Endothelial cell of umbilical vein (primary cell): ENCODE results near the gene PCNT. TPM values are rescaled to one million over a fixed set of nuclear protein-coding genes. Genes with fewer than 3 reads are reported as not detected.

Source experiments
- BruUV-seq: library from RNA; stranded (reverse); fragments of 400-500 nt; replicated peaks from 2 replicates; lab custom pipeline; 2021; lab: Mats Ljungman, UMichigan
- CTCF ChIA-PET: fragments of 300-600, 350-600 bp; sonication (Branson Sonifier 250); formaldehyde crosslinking; loops from one replicate; lab custom pipeline; 2021; ENCODE audit warnings: antibody characterized with exemption, inconsistent platforms; lab: Charles Lee
- POLR2A ChIA-PET: fragments of 300-600, 350-600 bp; sonication (Branson Sonifier 250); formaldehyde crosslinking; loops from one replicate; lab custom pipeline; 2021; ENCODE audit warnings: antibody characterized with exemption, inconsistent platforms; lab: Charles Lee
- DNase-seq: peaks from one replicate; pipeline ENCODE4 v3.0.0-alpha.2; 2011; ENCODE audit warnings: low read depth, low spot score
- FAIRE-seq: peaks from 2 replicates; lab custom pipeline; 2011; peaks lifted over from hg19 to GRCh38; lab: Jason Lieb, UNC
- H2AFZ ChIP-seq: 2 replicates; pipeline ENCODE4 v1.6.0; 2012; ENCODE audit warnings: low read depth, low read length, control low read depth, inconsistent platforms
- H3K27ac ChIP-seq: 2 replicates; pipeline ENCODE4 v1.5.1; 2011; ENCODE audit warnings: low read depth, mild to moderate bottlenecking, control low read depth, low read length, moderate library complexity; ENCODE audit not compliant: insufficient read depth
- H3K27me3 ChIP-seq, 2 experiments: 2 replicates each; pipeline versions ENCODE4 v1.6.0 to v1.6.1; 2011; ENCODE audit warnings: low read length in 2 of 2, mixed read lengths in 1 of 2; ENCODE audit not compliant: control insufficient read depth in 2 of 2, insufficient read depth in 2 of 2
- H3K36me3 ChIP-seq, 2 experiments: 2 replicates in 1 of 2; 3 replicates in 1 of 2; pipeline ENCODE4 v1.5.1; 2011; ENCODE audit warnings: low read length in 2 of 2, mild to moderate bottlenecking in 1 of 2, moderate library complexity in 1 of 2; ENCODE audit not compliant: control insufficient read depth in 2 of 2, insufficient read depth in 2 of 2; ENCODE audit errors: extremely low read depth in 1 of 2
- H3K4me1 ChIP-seq: 3 replicates; pipeline ENCODE4 v1.5.1; 2011; ENCODE audit warnings: mild to moderate bottlenecking, low read length; ENCODE audit not compliant: control insufficient read depth, insufficient read depth; ENCODE audit errors: extremely low read depth
- H3K4me2 ChIP-seq: 2 replicates; pipeline ENCODE4 v1.6.1; 2011; ENCODE audit warnings: low read length, control low read depth, mixed read lengths; ENCODE audit not compliant: insufficient read depth
- H3K4me3 ChIP-seq, 3 experiments: fragments of 200-600 bp in 1 of 3; sonication (generic), shearing (Covaris generic) in 1 of 3; replicated peaks in 1 of 3; 2 replicates each; pipeline ENCODE4 v1.5.1; 2011 to 2016; ENCODE audit warnings: control low read depth in 3 of 3, low read length in 3 of 3, mild to moderate bottlenecking in 2 of 3, inconsistent platforms in 1 of 3, low read depth in 1 of 3, moderate library complexity in 1 of 3; ENCODE audit not compliant: insufficient read depth in 1 of 3
- H3K79me2 ChIP-seq: 2 replicates; pipeline ENCODE4 v1.6.0; 2012; ENCODE audit warnings: low read length, inconsistent platforms; ENCODE audit not compliant: control insufficient read depth, insufficient read depth
- H3K9ac ChIP-seq: replicated peaks from 2 replicates; pipeline ENCODE3; 2011; ENCODE audit warnings: low read length, control low read depth; ENCODE audit not compliant: insufficient read depth; ENCODE audit errors: extremely low read depth
- H3K9me1 ChIP-seq: replicated peaks from 3 replicates; pipeline ENCODE4 v1.6.0; 2011; ENCODE audit warnings: mild to moderate bottlenecking, low read length; ENCODE audit not compliant: control insufficient read depth, insufficient read depth; ENCODE audit errors: extremely low read depth
- H3K9me3 ChIP-seq: replicated peaks from 2 replicates; pipeline ENCODE4 v1.5.1; 2012; ENCODE audit warnings: low read length, inconsistent platforms; ENCODE audit not compliant: control insufficient read depth, insufficient read depth
- H4K20me1 ChIP-seq: replicated peaks from 2 replicates; pipeline ENCODE3; 2011; ENCODE audit warnings: mild to moderate bottlenecking, low read length; ENCODE audit not compliant: control insufficient read depth, insufficient read depth; ENCODE audit errors: extremely low read depth
- EZH2 ChIP-seq: IDR thresholded peaks from 2 replicates; pipeline ENCODE4 v1.6.1; 2012; ENCODE audit warnings: borderline replicate concordance, low read depth, mild to moderate bottlenecking, moderate library complexity, low read length, inconsistent platforms; ENCODE audit not compliant: severe bottlenecking
- FOS ChIP-seq: IDR thresholded peaks from 2 replicates; pipeline ENCODE4 v1.6.1; 2011; ENCODE audit warnings: mild to moderate bottlenecking, low read length, moderate library complexity, borderline replicate concordance; ENCODE audit not compliant: insufficient read depth
- GATA2 ChIP-seq: IDR thresholded peaks from 2 replicates; pipeline ENCODE4 v1.7.0; 2011; ENCODE audit warnings: low read depth, mild to moderate bottlenecking, moderate library complexity, mixed read lengths, low read length; ENCODE audit not compliant: insufficient read length, insufficient read depth
- JUN ChIP-seq: IDR thresholded peaks from 2 replicates; pipeline ENCODE4 v1.6.1; 2011; ENCODE audit warnings: borderline replicate concordance, low read depth; ENCODE audit not compliant: insufficient read length, insufficient read depth
- MAX ChIP-seq: IDR thresholded peaks from 2 replicates; pipeline ENCODE4 v1.6.1; 2011; ENCODE audit not compliant: insufficient read depth, insufficient read length
- MYC ChIP-seq: IDR thresholded peaks from one replicate; pipeline ENCODE4 v1.6.1; 2011; ENCODE audit warnings: mild to moderate bottlenecking, low read depth, low read length
- POLR2A ChIP-seq: IDR thresholded peaks from 2 replicates; pipeline ENCODE4 v1.6.1; 2012; ENCODE audit warnings: low read depth, mild to moderate bottlenecking, control low read depth, low read length
- POLR2AphosphoS5 ChIP-seq: IDR thresholded peaks from 2 replicates; pipeline ENCODE4 v1.6.1; 2012; ENCODE audit warnings: low read depth, mild to moderate bottlenecking, control low read depth, low read length, moderate library complexity; ENCODE audit not compliant: insufficient read depth
- dilution Hi-C: fragments of 300-500 bp; cut with MboI; formaldehyde crosslinking; loops from one replicate; pipeline ENCODE4 v1.15.0; 2019; ENCODE audit warnings: low sequenced_read_pairs; ENCODE audit not compliant: extremely low pct_ligation_motif_present
- intact Hi-C: fragments of 100-400 bp; cut with micrococcal nuclease; formaldehyde crosslinking; loops from one replicate; pipeline ENCODE4 v1.10.0; 2022
- polyA plus RNA-seq, 4 experiments: library from polyadenylated mRNA; depleted of rRNA in 3 of 4; stranded (reverse) in 3 of 4; unstranded in 1 of 4; fragments of >200 nt; gene quantifications; 2 replicates each; pipeline versions ENCODE4 v1.2.1 to v1.2.3, GENCODE V29; 2011 to 2012; ENCODE audit warnings: missing spikeins in 1 of 4
- total RNA-seq: library from RNA; stranded (reverse); gene quantifications from 2 replicates; pipeline ENCODE4 v1.2.3, GENCODE V29; 2021
- TF ChIP-seq, protein P1 (sequence below), 2 donors: IDR thresholded peaks; 1 replicate in 1 of 2; 2 replicates in 1 of 2; pipeline ENCODE4 v1.5.1; 2011; ENCODE audit warnings: low read length in 2 of 2, mild to moderate bottlenecking in 2 of 2, moderate library complexity in 2 of 2, control low read depth in 1 of 2, inconsistent platforms in 1 of 2, low read depth in 1 of 2; ENCODE audit not compliant: insufficient read depth in 1 of 2; ENCODE audit errors: extremely low read depth in 1 of 2

Gene PCNT
- total and polyA plus RNA-seq, 2 donors (not counting 3 experiments of a cell fraction or from before 2014, with no cell fraction given) = 9.6 to 49.5 TPM

DNA sequence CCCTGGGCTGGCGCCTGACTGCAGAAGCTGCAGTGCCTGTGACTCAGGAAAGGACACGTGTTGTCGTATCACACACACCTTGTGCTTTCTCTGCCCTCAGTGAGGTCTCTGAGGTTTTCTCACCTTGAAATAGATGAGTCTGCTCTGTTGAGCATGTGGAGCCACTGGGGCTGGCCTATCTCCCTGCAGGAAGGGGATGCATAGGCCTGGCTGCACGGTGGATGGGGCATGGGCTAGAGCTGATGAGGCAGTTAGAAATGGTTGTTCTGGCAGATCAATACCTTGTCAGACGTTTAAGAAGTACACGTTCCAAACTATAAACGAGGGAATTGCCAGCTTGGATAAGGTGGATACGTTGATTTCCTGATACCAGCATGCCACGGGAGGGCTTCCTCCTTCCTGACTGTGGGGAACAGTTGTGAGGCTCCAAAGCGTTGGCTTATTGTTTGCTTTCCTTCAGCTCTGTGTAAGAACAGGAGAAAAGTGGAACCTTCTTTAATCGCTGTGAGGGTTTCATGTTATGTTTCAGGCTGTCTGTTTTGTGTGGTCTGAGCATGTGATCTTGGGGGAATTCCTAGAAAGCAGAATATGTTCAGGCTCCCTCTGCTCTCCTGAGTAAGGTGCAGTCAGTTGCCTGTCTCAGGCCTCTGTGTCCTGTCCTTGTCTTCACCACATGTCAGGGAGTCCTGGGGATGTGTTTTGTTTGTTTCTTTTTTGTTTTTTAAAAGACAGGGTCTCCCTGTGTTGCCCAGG is 44.8 kb downstream of the PCNT start:
- H3K27ac ChIP-seq = no peak overlapping the region
- no peak overlapping the region for H3K4me3 ChIP-seq
- H3K9me3 ChIP-seq = no peaks in the 10 kb centered on the region
- POLR2A ChIA-PET = no interaction called here
- no peak for DNase-seq
- H2AFZ ChIP-seq = no peak overlapping the region
- no TSS peak for BruUV-seq
- H3K4me2 ChIP-seq = no peak overlapping the region
- H4K20me1 ChIP-seq = no peaks in the 10 kb centered on the region
- H3K9me1 ChIP-seq = no peaks in the 10 kb centered on the region
- H3K79me2 ChIP-seq = peaks cover 10% of the 10 kb centered on the region
- no peaks in the 10 kb centered on the region for H3K4me1 ChIP-seq
- H3K9ac ChIP-seq = no peak overlapping the region
- CTCF ChIA-PET = no interaction called here
- intact Hi-C loops (no loop called here), dilution Hi-C loops (no loop called here)
- no peaks in the 10 kb centered on the region for H3K27me3 ChIP-seq
- no peak for FAIRE-seq
- TF ChIP-seq MYC (no peak), JUN (no peak), POLR2A (no peak), FOS (no peak), POLR2AphosphoS5 (no peak), GATA2 (no peak), EZH2 (no peak), MAX (no peak)
- TF ChIP-seq, protein P1, sequence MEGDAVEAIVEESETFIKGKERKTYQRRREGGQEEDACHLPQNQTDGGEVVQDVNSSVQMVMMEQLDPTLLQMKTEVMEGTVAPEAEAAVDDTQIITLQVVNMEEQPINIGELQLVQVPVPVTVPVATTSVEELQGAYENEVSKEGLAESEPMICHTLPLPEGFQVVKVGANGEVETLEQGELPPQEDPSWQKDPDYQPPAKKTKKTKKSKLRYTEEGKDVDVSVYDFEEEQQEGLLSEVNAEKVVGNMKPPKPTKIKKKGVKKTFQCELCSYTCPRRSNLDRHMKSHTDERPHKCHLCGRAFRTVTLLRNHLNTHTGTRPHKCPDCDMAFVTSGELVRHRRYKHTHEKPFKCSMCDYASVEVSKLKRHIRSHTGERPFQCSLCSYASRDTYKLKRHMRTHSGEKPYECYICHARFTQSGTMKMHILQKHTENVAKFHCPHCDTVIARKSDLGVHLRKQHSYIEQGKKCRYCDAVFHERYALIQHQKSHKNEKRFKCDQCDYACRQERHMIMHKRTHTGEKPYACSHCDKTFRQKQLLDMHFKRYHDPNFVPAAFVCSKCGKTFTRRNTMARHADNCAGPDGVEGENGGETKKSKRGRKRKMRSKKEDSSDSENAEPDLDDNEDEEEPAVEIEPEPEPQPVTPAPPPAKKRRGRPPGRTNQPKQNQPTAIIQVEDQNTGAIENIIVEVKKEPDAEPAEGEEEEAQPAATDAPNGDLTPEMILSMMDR (IDR thresholded peaks at IDR 0.05; ENCODE audit: extremely low read depth in 1 of 2, insufficient read depth in 1 of 2, low read depth in 1 of 2, low read length in 2 of 2) = no peak
- H3K36me3 ChIP-seq = peaks cover 4 to 14% of the 10 kb centered on the region in 2 experiments
